Stimulated activated naive CD8-positive, alpha-beta T cell treated with anti-CD3 and anti-CD28 coated beads, Interleukin-15, amount 100 ng/mL, for 72 hours (primary cell): Measurements from ENCODE around the gene KRIT1.
"Not testable (repeated sequence)": the region's sequence is repeated elsewhere in the genome, so short reads cannot be mapped to it uniquely, and the experiment has no call there.

Experiments used
- ATAC-seq: fragments of 150-1000 bp; cut with Tn5 transposase; 2 replicates; pipeline ENCODE4 v1.10.0; 2021; ENCODE audit warnings: mild to moderate bottlenecking, moderate library complexity
- DNase-seq, 2 donors: peaks; one replicate each; pipeline ENCODE4 v3.0.0; 2021 to 2022
- H3K27ac Mint-ChIP-seq, 2 donors: one replicate each; pipeline ENCODE4 v1.8.0; 2022; ENCODE audit warnings: mild to moderate bottlenecking in 2 of 2, mixed read lengths in 2 of 2, moderate library complexity in 2 of 2
- H3K27me3 Mint-ChIP-seq: one replicate; pipeline ENCODE4 v1.8.0; 2022; ENCODE audit warnings: mixed read lengths
- H3K4me1 Mint-ChIP-seq: one replicate; pipeline ENCODE4 v1.8.0; 2022; ENCODE audit warnings: mild to moderate bottlenecking, mixed read lengths
- H3K4me3 Mint-ChIP-seq, 2 donors: one replicate each; pipeline ENCODE4 v1.8.0; 2022; ENCODE audit warnings: mild to moderate bottlenecking in 2 of 2, mixed read lengths in 2 of 2, moderate library complexity in 1 of 2
- H3K9me3 Mint-ChIP-seq, 2 donors: one replicate each; pipeline ENCODE4 v1.8.0; 2022; ENCODE audit warnings: mixed read lengths in 2 of 2

Gene KRIT1

GRCh38 chr7:92259610-92260247 is 14.0 kb upstream of the KRIT1 start:
- ATAC-seq: no peak
- Mint-ChIP-seq H3K27ac (no peak overlapping the region), H3K4me3 (no peak overlapping the region), H3K4me1 (peaks cover 15% of the 10 kb centered on the region), H3K27me3 (no peaks in the 10 kb centered on the region), H3K9me3 (peaks cover 0 to 6% of the 10 kb centered on the region in 2 donors)
- DNase-seq: no peak

GRCh38 chr7:92259062-92259461 is 13.3 kb upstream of the KRIT1 start:
- Mint-ChIP-seq H3K27ac (no peak overlapping the region), H3K4me1 (peaks cover 16% of the 10 kb centered on the region), H3K27me3 (no peaks in the 10 kb centered on the region), H3K4me3 (no peak overlapping the region), H3K9me3 (peaks cover 0 to 7% of the 10 kb centered on the region in 2 donors)
- ATAC-seq: no peak
- no peak for DNase-seq

GRCh38 chr7:92255308-92255707 is 9.6 kb upstream of the KRIT1 start:
- Mint-ChIP-seq H3K4me1 (peaks cover 34% of the 10 kb centered on the region), H3K27me3 (no peaks in the 10 kb centered on the region), H3K9me3 (peaks cover 0 to 7% of the 10 kb centered on the region in 2 donors), H3K4me3 (no peak overlapping the region), H3K27ac (no peak overlapping the region)
- no peak for ATAC-seq
- DNase-seq: no peak

GRCh38 chr7:92254800-92255199 is 9.1 kb upstream of the KRIT1 start:
- H3K9me3 Mint-ChIP-seq, H3K4me3 Mint-ChIP-seq: not testable (repeated sequence)
- H3K4me1 Mint-ChIP-seq: peaks cover 29% of the 10 kb centered on the region

GRCh38 chr7:92253251-92253650 is 7.5 kb upstream of the KRIT1 start:
- H3K4me3 Mint-ChIP-seq: no peak overlapping the region
- no peak for ATAC-seq
- no peaks in the 10 kb centered on the region for H3K27me3 Mint-ChIP-seq
- peaks cover 29% of the 10 kb centered on the region for H3K4me1 Mint-ChIP-seq
- no peak overlapping the region for H3K27ac Mint-ChIP-seq
- DNase-seq: no peak
- H3K9me3 Mint-ChIP-seq: peaks cover 0 to 7% of the 10 kb centered on the region in 2 donors

More at GRCh38 chr7:92254800-92255199, 9.1 kb upstream of the KRIT1 start:
- not testable (repeated sequence) for H3K27ac Mint-ChIP-seq, DNase-seq, H3K27me3 Mint-ChIP-seq, ATAC-seq

- DNase-seq: no peak
- Mint-ChIP-seq H3K27me3 (no peaks in the 10 kb centered on the region), H3K4me3 (no peak overlapping the region), H3K9me3 (peaks cover 0 to 7% of the 10 kb centered on the region in 2 donors), H3K27ac (no peak overlapping the region), H3K4me1 (peaks cover 44% of the 10 kb centered on the region)
- ATAC-seq: no peak
Observed at GRCh38 chr7:92251181-92251580, 5.5 kb upstream of the KRIT1 start.

GRCh38 chr7:92250603-92251002 is 4.9 kb upstream of the KRIT1 start:
- no peak overlapping the region for H3K27ac Mint-ChIP-seq
- no peak for DNase-seq
- no peak overlapping the region for H3K4me3 Mint-ChIP-seq
- H3K27me3 Mint-ChIP-seq: no peaks in the 10 kb centered on the region
- H3K9me3 Mint-ChIP-seq: peaks cover 0 to 7% of the 10 kb centered on the region in 2 donors
- ATAC-seq: no peak
- peaks cover 44% of the 10 kb centered on the region for H3K4me1 Mint-ChIP-seq

- Mint-ChIP-seq H3K27ac (peak overlapping the region; percentile 77 to 90), H3K4me1 (peaks cover 43% of the 10 kb centered on the region), H3K4me3 (peak overlapping the region; percentile 91 to 96), H3K9me3 (no peaks in the 10 kb centered on the region), H3K27me3 (no peaks in the 10 kb centered on the region)
- ATAC-seq (peak; percentile 65), DNase-seq (peak in 1 of 2 donors; percentile 37)
Observed at GRCh38 chr7:92246360-92247101, 817 bp upstream of the KRIT1 start.

GRCh38 chr7:92244808-92245486 is 767 bp downstream of the KRIT1 start:
- no peak for DNase-seq
- peak overlapping the region; percentile 99 for H3K27ac Mint-ChIP-seq
- H3K27me3 Mint-ChIP-seq: no peaks in the 10 kb centered on the region
- peak overlapping the region; percentile 88 to 98 for H3K4me3 Mint-ChIP-seq
- ATAC-seq: no peak
- H3K4me1 Mint-ChIP-seq: peaks cover 39% of the 10 kb centered on the region
- H3K9me3 Mint-ChIP-seq: no peaks in the 10 kb centered on the region

- H3K9me3 Mint-ChIP-seq: no peaks in the 10 kb centered on the region
- no peak for ATAC-seq
- peaks cover 33% of the 10 kb centered on the region for H3K4me1 Mint-ChIP-seq
- no peak overlapping the region for H3K4me3 Mint-ChIP-seq
- H3K27ac Mint-ChIP-seq: peak overlapping the region in 1 of 2 donors; percentile 46
- no peaks in the 10 kb centered on the region for H3K27me3 Mint-ChIP-seq
- no peak for DNase-seq
Observed at GRCh38 chr7:92242972-92243371, 2.7 kb downstream of the KRIT1 start.

GRCh38 chr7:92230547-92230946 is 15.2 kb downstream of the KRIT1 start:
- Mint-ChIP-seq H3K27me3 (no peaks in the 10 kb centered on the region), H3K4me1 (peaks cover 13% of the 10 kb centered on the region), H3K4me3 (no peak overlapping the region), H3K27ac (peak overlapping the region in 1 of 2 donors; percentile 2), H3K9me3 (peaks cover 0 to 5% of the 10 kb centered on the region in 2 donors)
- DNase-seq: no peak
- no peak for ATAC-seq

GRCh38 chr7:92228742-92229141 is 17.0 kb downstream of the KRIT1 start:
- no peaks in the 10 kb centered on the region for H3K27me3 Mint-ChIP-seq
- H3K9me3 Mint-ChIP-seq: peaks cover 0 to 5% of the 10 kb centered on the region in 2 donors
- DNase-seq (no peak), ATAC-seq (no peak)
- peak overlapping the region in 1 of 2 donors; percentile 36 for H3K27ac Mint-ChIP-seq
- H3K4me3 Mint-ChIP-seq: no peak overlapping the region
- peaks cover 13% of the 10 kb centered on the region for H3K4me1 Mint-ChIP-seq

- Mint-ChIP-seq H3K4me3 (no peak overlapping the region), H3K9me3 (peaks cover 0 to 5% of the 10 kb centered on the region in 2 donors), H3K27ac (peak overlapping the region in 1 of 2 donors; percentile 36), H3K27me3 (no peaks in the 10 kb centered on the region), H3K4me1 (peaks cover 13% of the 10 kb centered on the region)
- no peak for DNase-seq
- no peak for ATAC-seq
Observed at GRCh38 chr7:92228100-92228499, 17.6 kb downstream of the KRIT1 start.

GRCh38 chr7:92226981-92227380 is 18.7 kb downstream of the KRIT1 start:
- Mint-ChIP-seq H3K4me1 (peaks cover 13% of the 10 kb centered on the region), H3K27ac (no peak overlapping the region), H3K27me3 (no peaks in the 10 kb centered on the region), H3K9me3 (peaks cover 0 to 5% of the 10 kb centered on the region in 2 donors), H3K4me3 (no peak overlapping the region)
- ATAC-seq: no peak
- no peak for DNase-seq

GRCh38 chr7:92221766-92222165 is 23.9 kb downstream of the KRIT1 start:
- Mint-ChIP-seq H3K4me3 (no peak overlapping the region), H3K9me3 (no peaks in the 10 kb centered on the region), H3K27ac (no peak overlapping the region), H3K4me1 (no peaks in the 10 kb centered on the region), H3K27me3 (no peaks in the 10 kb centered on the region)
- DNase-seq (no peak), ATAC-seq (no peak)

- no peak for DNase-seq
- H3K9me3 Mint-ChIP-seq: peaks cover 29 to 30% of the 10 kb centered on the region in 2 donors
- no peak for ATAC-seq
- no peak overlapping the region for H3K27ac Mint-ChIP-seq
- H3K4me3 Mint-ChIP-seq: no peak overlapping the region
- H3K27me3 Mint-ChIP-seq: no peaks in the 10 kb centered on the region
- peaks cover 12% of the 10 kb centered on the region for H3K4me1 Mint-ChIP-seq
Observed at GRCh38 chr7:92206672-92207071, 39.0 kb downstream of the KRIT1 start.
